ENCODE results near the gene TXNDC2.
A peak's percentile ranks its signal among the peaks of the same experiment; 100 is the strongest.
"Not testable (repeated sequence)": the region's sequence is repeated elsewhere in the genome, so short reads cannot be mapped to it uniquely, and the experiment has no call there.

Gene TXNDC2

GRCh38 chr18:9907867-9908266, 22.1 kb downstream of the TXNDC2 start:
- peak; percentile 84 for TF ChIP-seq PKNOX1 (IDR thresholded peaks at IDR 0.05)
- TF ChIP-seq BHLHE40 (IDR thresholded peaks at IDR 0.05; ENCODE audit: borderline replicate concordance): no peak
- no peak for DNase-seq (ENCODE audit: extremely low spot score)
- ChIA-PET CTCF (no interaction called here), POLR2A (no interaction called here)

GRCh38 chr18:9910071-9910470, 24.3 kb downstream of the TXNDC2 start:
- POLR2A ChIA-PET: no interaction called here
- CTCF ChIA-PET: no interaction called here
- TF ChIP-seq HDGF (IDR thresholded peaks at IDR 0.05; ENCODE audit: borderline replicate concordance) (no peak), NFRKB (IDR thresholded peaks at IDR 0.05) (no peak), FOXM1 (IDR thresholded peaks at IDR 0.05; ENCODE audit: borderline replicate concordance) (no peak), ELF4 (IDR thresholded peaks at IDR 0.05) (no peak), LEF1 (IDR thresholded peaks at IDR 0.05; ENCODE audit: borderline replicate concordance) (no peak), ZNF384 (IDR thresholded peaks at IDR 0.05) (no peak), CTBP1 (IDR thresholded peaks at IDR 0.05; ENCODE audit: borderline replicate concordance) (no peak)
- DNase-seq (ENCODE audit: extremely low spot score): no peak

- no peak for DNase-seq (ENCODE audit: extremely low spot score)
- ChIA-PET CTCF (no interaction called here), POLR2A (no interaction called here)
- no peak for TF ChIP-seq BHLHE40 (IDR thresholded peaks at IDR 0.05; ENCODE audit: borderline replicate concordance)
- TF ChIP-seq ARNT (IDR thresholded peaks at IDR 0.05): no peak
- TF ChIP-seq L3MBTL2 (conservative IDR thresholded peaks at IDR 0.05): no peak
- TF ChIP-seq CTBP1 (IDR thresholded peaks at IDR 0.05; ENCODE audit: borderline replicate concordance): no peak
- no peak for TF ChIP-seq NFRKB (IDR thresholded peaks at IDR 0.05)
- TF ChIP-seq SP1 (IDR thresholded peaks at IDR 0.05): no peak
- no peak for TF ChIP-seq FOXA1 (IDR thresholded peaks at IDR 0.05)
- TF ChIP-seq SUZ12 (IDR thresholded peaks at IDR 0.05): no peak
- TF ChIP-seq PKNOX1 (IDR thresholded peaks at IDR 0.05): no peak
- no peak for TF ChIP-seq HDGF (IDR thresholded peaks at IDR 0.05; ENCODE audit: borderline replicate concordance)
- no peak for TF ChIP-seq ELF4 (IDR thresholded peaks at IDR 0.05)
- TF ChIP-seq ZNF384 (IDR thresholded peaks at IDR 0.05): no peak
- TF ChIP-seq FOXK2 (IDR thresholded peaks at IDR 0.05): no peak
- no peak for TF ChIP-seq TARDBP (IDR thresholded peaks at IDR 0.05)
- TF ChIP-seq FOXM1 (IDR thresholded peaks at IDR 0.05; ENCODE audit: borderline replicate concordance): no peak
- TF ChIP-seq LEF1 (IDR thresholded peaks at IDR 0.05; ENCODE audit: borderline replicate concordance): no peak
Observed at GRCh38 chr18:9910661-9911060, 24.9 kb downstream of the TXNDC2 start.

- CTCF ChIA-PET: no interaction called here
- POLR2A ChIA-PET: no interaction called here
- DNase-seq (ENCODE audit: extremely low spot score): no peak
- TF ChIP-seq ZNF384 (IDR thresholded peaks at IDR 0.05) (no peak), ELF4 (IDR thresholded peaks at IDR 0.05) (no peak), CTBP1 (IDR thresholded peaks at IDR 0.05; ENCODE audit: borderline replicate concordance) (no peak), SUZ12 (IDR thresholded peaks at IDR 0.05) (no peak), SP1 (IDR thresholded peaks at IDR 0.05) (no peak), BHLHE40 (IDR thresholded peaks at IDR 0.05; ENCODE audit: borderline replicate concordance) (no peak), NFRKB (IDR thresholded peaks at IDR 0.05) (no peak), FOXM1 (IDR thresholded peaks at IDR 0.05; ENCODE audit: borderline replicate concordance) (no peak), FOXK2 (IDR thresholded peaks at IDR 0.05) (no peak), L3MBTL2 (conservative IDR thresholded peaks at IDR 0.05) (no peak), PKNOX1 (IDR thresholded peaks at IDR 0.05) (no peak)
Observed at GRCh38 chr18:9911226-9911625, 25.5 kb downstream of the TXNDC2 start.

- POLR2A ChIA-PET; DNase-seq (ENCODE audit: extremely low spot score); CTCF ChIA-PET: not testable (repeated sequence)
Observed at GRCh38 chr18:9912285-9912684, 26.5 kb downstream of the TXNDC2 start.

- no peak for DNase-seq (ENCODE audit: extremely low spot score)
- POLR2A ChIA-PET: interaction anchor here (0.7 to 1.6 kb wide), 15 partner anchors 10 to 206 kb away, joined by 3 to 6 read pairs (median 3); no protein-coding TSS in a partner anchor
- TF ChIP-seq ARNT (IDR thresholded peaks at IDR 0.05): no peak
- CTCF ChIA-PET: no interaction called here
Observed at GRCh38 chr18:9913151-9913525, 27.4 kb downstream of the TXNDC2 start.

- POLR2A ChIA-PET: interaction anchor here (0.7 to 1.6 kb wide), 15 partner anchors 9 to 207 kb away, joined by 3 to 6 read pairs (median 3); no protein-coding TSS in a partner anchor
- peak; percentile 88 for DNase-seq (ENCODE audit: extremely low spot score)
- TF ChIP-seq SUZ12 (IDR thresholded peaks at IDR 0.05) (peak; percentile 63; the same call in 1 of the 2 replicates), TARDBP (IDR thresholded peaks at IDR 0.05) (no peak), ARNT (IDR thresholded peaks at IDR 0.05) (no peak), ELF4 (IDR thresholded peaks at IDR 0.05) (no peak)
- CTCF ChIA-PET: no interaction called here
Observed at GRCh38 chr18:9913526-9914333, 28.0 kb downstream of the TXNDC2 start, which contains the start of gene VAPA. Gene VAPA (plus strand): TSS chr18:9914016. CDS start chr18:9914257, 241 bp downstream.
